Thyroid gland (tissue), 4 donors: ENCODE results near the gene GRM1. TPM values are rescaled to one million over a fixed set of nuclear protein-coding genes. Genes with fewer than 3 reads are reported as not detected.

Experiments
- DNase-seq, 2 donors: peaks; one replicate each; pipeline ENCODE4 v3.0.0-alpha.2; 2019
- H3K27ac ChIP-seq, 3 donors: fragments of 200-600 bp; sonication (generic); 1 replicate in 2 of 3; 2 replicates in 1 of 3; pipeline ENCODE4 v1.5.1; 2016 to 2019; ENCODE audit warnings: mild to moderate bottlenecking in 1 of 3, moderate library complexity in 1 of 3
- H3K27me3 ChIP-seq: fragments of 200-600 bp; sonication (generic); one replicate; pipeline ENCODE4 v1.5.1; 2019
- H3K36me3 ChIP-seq, 2 donors: fragments of 200-600 bp; sonication (generic); one replicate each; pipeline ENCODE4 v1.5.1; 2016 to 2019
- H3K4me1 ChIP-seq, 2 donors: fragments of 200-600 bp; sonication (generic); one replicate each; pipeline ENCODE4 v1.5.1; 2017 to 2019
- H3K4me3 ChIP-seq, 3 donors: fragments of 200-600 bp; sonication (generic); replicated peaks in 1 of 3; 1 replicate in 2 of 3; 2 replicates in 1 of 3; pipeline ENCODE4 v1.5.1; 2016; ENCODE audit warnings: mild to moderate bottlenecking in 1 of 3
- H3K9me3 ChIP-seq: fragments of 200-600 bp; sonication (generic); one replicate; pipeline ENCODE4 v1.5.1; 2017
- CTCF ChIP-seq, 6 experiments: fragments of 200-600 bp in 3 of 6; fragments of 450-650 bp in 3 of 6; sonication (generic) in 3 of 6; IDR thresholded peaks; one replicate each; pipeline ENCODE4 v1.5.1; 2016 to 2019; ENCODE audit warnings: antibody characterized with exemption in 6 of 6, mild to moderate bottlenecking in 2 of 6, inconsistent platforms in 1 of 6, moderate library complexity in 1 of 6
- POLR2A ChIP-seq, 2 donors: fragments of 450-650 bp; IDR thresholded peaks; one replicate each; pipeline ENCODE4 v1.6.1; 2017; ENCODE audit warnings: antibody characterized with exemption in 2 of 2, mild to moderate bottlenecking in 2 of 2, moderate library complexity in 1 of 2
- WGBS, 2 donors: methylation state at CpG; one replicate each; pipeline ENCODE4 v1.1.5; 2017; 5-methylcytosine and 5-hydroxymethylcytosine counted together
- intact Hi-C: fragments of 100-400 bp; cut with DNase I; formaldehyde crosslinking; loops from one replicate; pipeline ENCODE4 v1.15.1; 2023
- total RNA-seq, 4 donors: library from RNA; depleted of rRNA; stranded (reverse); fragments of >200 nt; gene quantifications; one replicate each; pipeline ENCODE4 v1.2.3, GENCODE V29; 2016

Gene GRM1
- total RNA-seq, 4 donors from 2014 or later = 0.29 to 2.5 (median 0.48) TPM

- Histone ChIP-seq H3K36me3 (no peaks in the 10 kb centered on the region), H3K27ac (no peak overlapping the region), H3K4me1 (no peaks in the 10 kb centered on the region), H3K4me3 (no peak overlapping the region), H3K9me3 (no peaks in the 10 kb centered on the region), H3K27me3 (no peaks in the 10 kb centered on the region)
- WGBS, 2 donors = 90 to 96% methylated on average over 3 of the region's 3 CpGs
- no peak for DNase-seq
- intact Hi-C loops = no loop called here
- TF ChIP-seq CTCF (IDR thresholded peaks at IDR 0.05) (no peak), POLR2A (IDR thresholded peaks at IDR 0.05) (no peak)
These were observed 373.6 kb downstream of the GRM1 start for GRCh38 chr6:146402476-146402875.

- no peak for DNase-seq
- TF ChIP-seq CTCF (IDR thresholded peaks at IDR 0.05) = no peak
- H3K27me3 ChIP-seq = no peaks in the 10 kb centered on the region
- no peaks in the 10 kb centered on the region for H3K9me3 ChIP-seq
- H3K27ac ChIP-seq = no peak overlapping the region
- no peaks in the 10 kb centered on the region for H3K36me3 ChIP-seq
- 63 to 64% methylated on average over 5 of the region's 5 CpGs for WGBS, 2 donors
- H3K4me1 ChIP-seq = no peaks in the 10 kb centered on the region
- intact Hi-C loops = no loop called here
- no peak overlapping the region for H3K4me3 ChIP-seq
These were observed 379.7 kb downstream of the GRM1 start for GRCh38 chr6:146408583-146408982.

- intact Hi-C loops = no loop called here
- Histone ChIP-seq H3K27me3 (no peaks in the 10 kb centered on the region), H3K4me1 (no peaks in the 10 kb centered on the region), H3K36me3 (no peaks in the 10 kb centered on the region), H3K9me3 (no peaks in the 10 kb centered on the region), H3K27ac (no peak overlapping the region), H3K4me3 (no peak overlapping the region)
- TF ChIP-seq CTCF (IDR thresholded peaks at IDR 0.05) (no peak), POLR2A (IDR thresholded peaks at IDR 0.05) (no peak)
- DNase-seq = no peak
- WGBS, 2 donors = 41 to 51% methylated on average over 2 of the region's 2 CpGs
These were observed 382.2 kb downstream of the GRM1 start for GRCh38 chr6:146410851-146411595.

GRCh38 chr6:146419576-146419975 is 390.7 kb downstream of the GRM1 start:
- H3K4me1 ChIP-seq = no peaks in the 10 kb centered on the region
- no peak for TF ChIP-seq CTCF (IDR thresholded peaks at IDR 0.05)
- TF ChIP-seq POLR2A (IDR thresholded peaks at IDR 0.05) = no peak

GRCh38 chr6:146420255-146420654 is 391.4 kb downstream of the GRM1 start:
- intact Hi-C loops = no loop called here
- TF ChIP-seq CTCF (IDR thresholded peaks at IDR 0.05) = no peak
- no peak for TF ChIP-seq POLR2A (IDR thresholded peaks at IDR 0.05)
- WGBS, 2 donors = 82 to 83% methylated on average over 3 of the region's 3 CpGs

More at GRCh38 chr6:146419576-146419975, 390.7 kb downstream of the GRM1 start:
- Histone ChIP-seq H3K9me3 (no peaks in the 10 kb centered on the region), H3K4me3 (no peak overlapping the region), H3K27ac (no peak overlapping the region), H3K27me3 (no peaks in the 10 kb centered on the region), H3K36me3 (no peaks in the 10 kb centered on the region)
- intact Hi-C loops = no loop called here
- no peak for DNase-seq
- WGBS, 2 donors = 63 to 77% methylated on average over 5 of the region's 5 CpGs

More at GRCh38 chr6:146420255-146420654, 391.4 kb downstream of the GRM1 start:
- Histone ChIP-seq H3K4me1 (no peaks in the 10 kb centered on the region), H3K36me3 (no peaks in the 10 kb centered on the region), H3K9me3 (no peaks in the 10 kb centered on the region), H3K27me3 (no peaks in the 10 kb centered on the region), H3K27ac (no peak overlapping the region), H3K4me3 (no peak overlapping the region)
- DNase-seq = no peak
